NCI-H128 (cell line): Measurements from ENCODE around the gene CDK16.
"Not testable (repeated sequence)": the region's sequence is repeated elsewhere in the genome, so short reads cannot be mapped to it uniquely, and the experiment has no call there.

ENCODE experiments used
- DNase-seq: peaks from one replicate; lab custom pipeline; 2025; ENCODE audit not compliant: unreplicated experiment; lab: John Stamatoyannopoulos, UW

CDK16 gene

GRCh38 chrX:47247206-47247998 lies 28.9 kb downstream of the CDK16 start:
- DNase-seq: no peak

GRCh38 chrX:47247999-47248320 lies 29.5 kb downstream of the CDK16 start:
- DNase-seq: no peak

- DNase-seq: no peak
Observed at GRCh38 chrX:47248576-47248975, 30.1 kb downstream of the CDK16 start.

GRCh38 chrX:47250017-47250347 lies 31.5 kb downstream of the CDK16 start:
- no peak for DNase-seq

GRCh38 chrX:47257620-47258019 lies 39.1 kb downstream of the CDK16 start:
- DNase-seq: not testable (repeated sequence)

- DNase-seq: no peak
Observed at GRCh38 chrX:47264483-47265173, 46.1 kb downstream of the CDK16 start.

GRCh38 chrX:47266643-47267042 lies 48.2 kb downstream of the CDK16 start:
- DNase-seq: no peak

- no peak for DNase-seq
Observed at GRCh38 chrX:47272013-47272408, 53.5 kb downstream of the CDK16 start.

- no peak for DNase-seq
Observed at GRCh38 chrX:47273011-47273730, 54.7 kb downstream of the CDK16 start.

GRCh38 chrX:47278691-47279090 lies 60.2 kb downstream of the CDK16 start:
- DNase-seq: no peak
